Osteoblast (primary cell): ENCODE data around the gene NR3C1. TPM values are rescaled to one million over a fixed set of nuclear protein-coding genes. Genes with fewer than 3 reads are reported as not detected.

Source experiments
- DNase-seq: peaks from one replicate; pipeline ENCODE4 v3.0.0; 2011; ENCODE audit warnings: low spot score, mixed read lengths; ENCODE audit not compliant: insufficient read length; ENCODE audit errors: missing footprints
- H2AFZ ChIP-seq: 2 replicates; pipeline ENCODE4 v1.6.0; 2011; ENCODE audit warnings: mild to moderate bottlenecking, low read length
- H3K27ac ChIP-seq: 2 replicates; pipeline ENCODE4 v1.5.1; 2011; ENCODE audit warnings: mild to moderate bottlenecking, low read depth, low read length, moderate library complexity
- H3K27me3 ChIP-seq: 2 replicates; pipeline ENCODE4 v1.6.0; 2012; ENCODE audit warnings: mild to moderate bottlenecking, control low read depth, inconsistent platforms, low read length, moderate library complexity; ENCODE audit not compliant: insufficient read depth
- H3K36me3 ChIP-seq: 2 replicates; pipeline ENCODE4 v1.5.1; 2011; ENCODE audit warnings: mild to moderate bottlenecking, low read length, control low read depth, moderate library complexity; ENCODE audit not compliant: insufficient read depth
- H3K4me1 ChIP-seq: 2 replicates; pipeline ENCODE4 v1.5.1; 2011; ENCODE audit warnings: mild to moderate bottlenecking, low read length, control low read depth, moderate library complexity; ENCODE audit not compliant: insufficient read depth
- H3K4me2 ChIP-seq: 2 replicates; pipeline ENCODE4 v1.6.0; 2011; ENCODE audit warnings: mild to moderate bottlenecking, low read length; ENCODE audit not compliant: insufficient read depth
- H3K4me3 ChIP-seq: fragments of 200-600 bp; sonication (generic); 3 replicates; pipeline ENCODE4 v1.5.1; 2012; ENCODE audit warnings: mild to moderate bottlenecking, low read length, inconsistent platforms; ENCODE audit not compliant: insufficient read depth
- H3K79me2 ChIP-seq: 2 replicates; pipeline ENCODE4 v1.6.0; 2012; ENCODE audit warnings: mild to moderate bottlenecking, low read length, control low read depth, inconsistent platforms; ENCODE audit not compliant: insufficient read depth
- H3K9me3 ChIP-seq: 2 replicates; pipeline ENCODE4 v1.5.1; 2011; ENCODE audit warnings: low read depth, low read length, control low read depth
- H4K20me1 ChIP-seq: 2 replicates; pipeline ENCODE4 v1.6.0; 2012; ENCODE audit warnings: mild to moderate bottlenecking, low read length, control low read depth; ENCODE audit not compliant: insufficient read depth
- CTCF ChIP-seq: IDR thresholded peaks from 2 replicates; pipeline ENCODE4 v1.5.1; 2011; ENCODE audit warnings: mild to moderate bottlenecking, low read depth, low read length, moderate library complexity; ENCODE audit errors: extremely low read depth
- total RNA-seq: library from RNA; depleted of rRNA; stranded (reverse); fragments of >200 nt; gene quantifications from 2 replicates; pipeline ENCODE4 v1.2.3, GENCODE V29; 2012

The NR3C1 gene
- total RNA-seq, 1 donor = 119 TPM

- Histone ChIP-seq H3K36me3 (no peaks in the 10 kb centered on the region), H3K27ac (no peak overlapping the region), H4K20me1 (no peaks in the 10 kb centered on the region), H2AFZ (no peak overlapping the region), H3K9me3 (no peaks in the 10 kb centered on the region), H3K4me3 (no peak overlapping the region), H3K4me2 (no peak overlapping the region), H3K27me3 (no peaks in the 10 kb centered on the region), H3K4me1 (peaks cover 13% of the 10 kb centered on the region), H3K79me2 (no peaks in the 10 kb centered on the region)
- no peak for TF ChIP-seq CTCF
- no peak for DNase-seq
These were observed 37.1 kb upstream of the NR3C1 start for GRCh38 chr5:143440448-143441115.

DNA sequence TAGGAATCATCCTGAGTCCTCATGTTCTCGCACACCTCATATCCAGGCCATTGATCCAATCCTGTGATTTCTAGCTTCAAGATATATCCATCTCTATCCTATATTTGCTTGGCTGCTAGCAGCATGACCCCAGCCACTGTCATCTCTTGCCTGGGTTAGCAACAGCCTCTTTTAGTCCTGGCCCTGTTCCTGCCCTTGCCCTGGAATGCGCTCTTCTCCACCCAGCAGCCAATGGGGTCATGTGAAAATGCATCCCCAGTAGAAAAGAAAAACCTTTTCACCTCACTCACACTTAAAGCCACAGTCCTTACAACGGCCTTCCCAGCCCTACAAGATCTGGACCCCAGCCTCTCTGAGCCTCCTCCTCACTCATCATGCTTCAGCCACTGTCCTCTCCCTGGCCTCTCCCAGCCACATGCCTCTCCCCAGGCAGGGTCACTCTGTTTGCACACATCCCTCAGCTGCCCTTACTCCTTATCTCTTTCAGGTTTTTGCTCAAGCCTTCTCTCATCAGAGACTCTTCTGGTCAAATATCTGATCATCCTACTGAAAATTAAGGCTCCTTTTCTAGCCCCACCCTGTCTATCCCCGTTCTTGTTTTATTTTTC, 34.3 kb upstream of the NR3C1 start:
- Histone ChIP-seq H3K4me3 (no peak overlapping the region), H3K4me2 (no peak overlapping the region), H3K36me3 (no peaks in the 10 kb centered on the region), H3K9me3 (no peaks in the 10 kb centered on the region), H3K27me3 (no peaks in the 10 kb centered on the region), H3K27ac (no peak overlapping the region), H2AFZ (no peak overlapping the region), H3K79me2 (no peaks in the 10 kb centered on the region), H3K4me1 (peaks cover 17% of the 10 kb centered on the region), H4K20me1 (no peaks in the 10 kb centered on the region)
- DNase-seq = no peak
- TF ChIP-seq CTCF = no peak

- no peaks in the 10 kb centered on the region for H3K9me3 ChIP-seq
- no peak overlapping the region for H3K27ac ChIP-seq
- H3K36me3 ChIP-seq = no peaks in the 10 kb centered on the region
- H3K4me3 ChIP-seq = no peak overlapping the region
- no peak overlapping the region for H3K4me2 ChIP-seq
- no peaks in the 10 kb centered on the region for H3K27me3 ChIP-seq
- no peak overlapping the region for H2AFZ ChIP-seq
- no peak for DNase-seq
- peaks cover 8% of the 10 kb centered on the region for H3K4me1 ChIP-seq
- no peak for TF ChIP-seq CTCF
- no peaks in the 10 kb centered on the region for H3K79me2 ChIP-seq
- no peaks in the 10 kb centered on the region for H4K20me1 ChIP-seq
These were observed 33.4 kb upstream of the NR3C1 start for GRCh38 chr5:143436871-143437270.

DNA sequence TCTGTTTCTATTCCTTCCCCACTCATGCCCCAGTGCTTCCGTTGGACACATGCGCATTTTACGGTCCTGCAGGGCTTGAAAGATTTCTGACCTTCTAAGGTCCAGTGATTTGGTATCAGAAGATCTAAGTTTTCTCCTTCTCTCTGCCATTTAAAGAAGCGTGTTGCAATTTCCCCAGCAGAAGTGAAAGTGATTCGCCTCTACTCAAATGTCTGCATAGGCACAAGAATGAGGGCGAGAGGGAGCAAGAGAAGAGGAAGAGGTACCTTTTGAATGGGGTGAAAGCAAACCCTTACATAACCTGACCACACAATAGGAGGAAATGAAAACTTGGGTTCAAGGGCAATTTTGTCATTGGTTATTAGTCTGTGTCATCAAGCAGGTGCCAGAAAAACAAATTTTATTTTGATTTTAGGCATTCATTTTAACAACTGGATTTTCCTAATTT, 31.7 kb upstream of the NR3C1 start:
- peak overlapping the region; percentile 40 for H3K4me3 ChIP-seq
- H3K4me2 ChIP-seq = peak overlapping the region; percentile 54
- H3K79me2 ChIP-seq = no peaks in the 10 kb centered on the region
- no peak for DNase-seq
- H3K4me1 ChIP-seq = peaks cover 4% of the 10 kb centered on the region
- peak overlapping the region; percentile 9 for H3K27ac ChIP-seq
- TF ChIP-seq CTCF = no peak
- H3K9me3 ChIP-seq = no peaks in the 10 kb centered on the region
- H4K20me1 ChIP-seq = no peaks in the 10 kb centered on the region
- peak overlapping the region; percentile 86 for H2AFZ ChIP-seq
- no peaks in the 10 kb centered on the region for H3K27me3 ChIP-seq
- no peaks in the 10 kb centered on the region for H3K36me3 ChIP-seq
